ENCODE measurements around the gene HS6ST3.

DNA sequence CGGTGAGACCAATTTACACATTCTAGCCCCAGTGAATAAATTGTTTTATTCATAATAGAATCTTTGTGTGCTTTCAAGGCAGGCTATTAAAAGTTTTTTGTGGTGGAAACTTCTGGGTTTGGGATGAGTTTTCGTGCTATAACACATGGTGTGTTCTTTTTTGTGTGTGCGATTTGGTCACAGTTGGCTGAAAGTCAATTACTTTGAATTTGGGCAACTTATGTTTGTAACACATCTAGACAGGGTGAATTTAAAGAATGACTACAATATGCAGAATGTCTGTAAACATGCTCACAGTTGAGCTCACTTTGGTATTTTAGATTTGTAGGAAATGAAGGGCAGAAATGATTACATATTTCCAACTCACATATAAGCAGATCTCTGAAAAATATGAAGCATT is 597.3 kb downstream of the HS6ST3 start:
- TF ChIP-seq POLR2A (IDR thresholded peaks at IDR 0.05; ENCODE audit: low read length) (no peak), GATA1 (IDR thresholded peaks at IDR 0.05; ENCODE audit: low read depth, low read length) (no peak)
